ENCODE measurements around the gene NAT16. TPM values are rescaled to one million over a fixed set of nuclear protein-coding genes. Genes with fewer than 3 reads are reported as not detected.

NAT16 gene
- total RNA-seq, 6 experiments from 2014 or later: not detected

DNA sequence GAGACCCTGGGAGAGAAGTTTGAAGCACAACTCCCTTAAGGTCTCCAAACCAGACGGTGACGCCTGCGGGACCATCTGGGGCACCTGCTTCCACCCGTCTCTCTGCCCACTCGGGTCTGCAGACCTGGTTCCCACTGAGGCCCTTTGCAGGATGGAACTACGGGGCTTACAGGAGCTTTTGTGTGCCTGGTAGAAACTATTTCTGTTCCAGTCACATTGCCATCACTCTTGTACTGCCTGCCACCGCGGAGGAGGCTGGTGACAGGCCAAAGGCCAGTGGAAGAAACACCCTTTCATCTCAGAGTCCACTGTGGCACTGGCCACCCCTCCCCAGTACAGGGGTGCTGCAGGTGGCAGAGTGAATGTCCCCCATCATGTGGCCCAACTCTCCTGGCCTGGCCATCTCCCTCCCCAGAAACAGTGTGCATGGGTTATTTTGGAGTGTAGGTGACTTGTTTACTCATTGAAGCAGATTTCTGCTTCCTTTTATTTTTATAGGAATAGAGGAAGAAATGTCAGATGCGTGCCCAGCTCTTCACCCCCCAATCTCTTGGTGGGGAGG, 42.4 kb downstream of the NAT16 start:
- H3K4me3 Mint-ChIP-seq: peak overlapping the region; percentile 98
- H3K27ac Mint-ChIP-seq: peak overlapping the region; percentile 98
- peaks cover 48% of the 10 kb centered on the region for H3K36me3 Mint-ChIP-seq (ENCODE audit: low read depth)
- DNase-seq: no peak
- H3K4me1 Mint-ChIP-seq (ENCODE audit: low read depth): peaks cover 87% of the 10 kb centered on the region
- H3K9me3 Mint-ChIP-seq: peaks cover 87% of the 10 kb centered on the region
- TF ChIP-seq, protein P1, sequence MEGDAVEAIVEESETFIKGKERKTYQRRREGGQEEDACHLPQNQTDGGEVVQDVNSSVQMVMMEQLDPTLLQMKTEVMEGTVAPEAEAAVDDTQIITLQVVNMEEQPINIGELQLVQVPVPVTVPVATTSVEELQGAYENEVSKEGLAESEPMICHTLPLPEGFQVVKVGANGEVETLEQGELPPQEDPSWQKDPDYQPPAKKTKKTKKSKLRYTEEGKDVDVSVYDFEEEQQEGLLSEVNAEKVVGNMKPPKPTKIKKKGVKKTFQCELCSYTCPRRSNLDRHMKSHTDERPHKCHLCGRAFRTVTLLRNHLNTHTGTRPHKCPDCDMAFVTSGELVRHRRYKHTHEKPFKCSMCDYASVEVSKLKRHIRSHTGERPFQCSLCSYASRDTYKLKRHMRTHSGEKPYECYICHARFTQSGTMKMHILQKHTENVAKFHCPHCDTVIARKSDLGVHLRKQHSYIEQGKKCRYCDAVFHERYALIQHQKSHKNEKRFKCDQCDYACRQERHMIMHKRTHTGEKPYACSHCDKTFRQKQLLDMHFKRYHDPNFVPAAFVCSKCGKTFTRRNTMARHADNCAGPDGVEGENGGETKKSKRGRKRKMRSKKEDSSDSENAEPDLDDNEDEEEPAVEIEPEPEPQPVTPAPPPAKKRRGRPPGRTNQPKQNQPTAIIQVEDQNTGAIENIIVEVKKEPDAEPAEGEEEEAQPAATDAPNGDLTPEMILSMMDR (IDR thresholded peaks at IDR 0.05): no peak
- H3K27me3 Mint-ChIP-seq (ENCODE audit: insufficient read depth): peaks cover 89% of the 10 kb centered on the region

DNA sequence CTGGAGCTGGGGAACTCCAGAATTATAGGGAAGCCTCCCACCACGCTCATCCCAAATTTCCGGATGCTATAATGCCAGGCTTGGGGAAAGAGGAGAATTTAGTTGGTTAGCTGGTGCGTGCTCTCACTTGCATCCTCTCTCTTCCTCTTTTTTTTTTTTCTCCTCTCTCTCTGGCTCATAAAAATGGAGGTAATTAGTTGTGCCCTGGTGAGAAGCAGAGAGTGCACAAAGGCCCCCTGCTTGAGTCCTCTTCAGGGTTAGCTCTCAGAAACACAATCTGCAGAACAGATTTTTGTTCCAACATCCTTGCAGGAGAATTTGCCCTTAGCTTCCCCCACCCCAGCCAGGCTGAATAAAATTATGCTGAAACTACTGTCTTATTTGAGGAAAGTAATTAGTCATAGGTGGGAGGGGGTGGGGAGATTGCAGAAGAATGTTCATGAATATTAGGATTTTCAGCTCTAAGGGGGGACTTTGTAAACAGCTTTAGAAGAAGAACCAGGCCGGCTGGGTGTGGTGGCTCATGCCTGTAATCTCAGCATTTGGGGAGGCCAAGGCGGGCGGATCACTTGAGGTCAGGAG, 45.6 kb downstream of the NAT16 start:
- H3K27me3 Mint-ChIP-seq (ENCODE audit: insufficient read depth): peaks cover 99% of the 10 kb centered on the region
- peaks cover 97% of the 10 kb centered on the region for H3K9me3 Mint-ChIP-seq
- peak overlapping the region; percentile 98 for H3K4me3 Mint-ChIP-seq
- peak overlapping the region; percentile 98 for H3K27ac Mint-ChIP-seq
- peak; percentile 29 for DNase-seq
- TF ChIP-seq, protein P1 (IDR thresholded peaks at IDR 0.05): no peak
- peaks cover 97% of the 10 kb centered on the region for H3K4me1 Mint-ChIP-seq (ENCODE audit: low read depth)
- H3K36me3 Mint-ChIP-seq (ENCODE audit: low read depth): peaks cover 81% of the 10 kb centered on the region

DNA sequence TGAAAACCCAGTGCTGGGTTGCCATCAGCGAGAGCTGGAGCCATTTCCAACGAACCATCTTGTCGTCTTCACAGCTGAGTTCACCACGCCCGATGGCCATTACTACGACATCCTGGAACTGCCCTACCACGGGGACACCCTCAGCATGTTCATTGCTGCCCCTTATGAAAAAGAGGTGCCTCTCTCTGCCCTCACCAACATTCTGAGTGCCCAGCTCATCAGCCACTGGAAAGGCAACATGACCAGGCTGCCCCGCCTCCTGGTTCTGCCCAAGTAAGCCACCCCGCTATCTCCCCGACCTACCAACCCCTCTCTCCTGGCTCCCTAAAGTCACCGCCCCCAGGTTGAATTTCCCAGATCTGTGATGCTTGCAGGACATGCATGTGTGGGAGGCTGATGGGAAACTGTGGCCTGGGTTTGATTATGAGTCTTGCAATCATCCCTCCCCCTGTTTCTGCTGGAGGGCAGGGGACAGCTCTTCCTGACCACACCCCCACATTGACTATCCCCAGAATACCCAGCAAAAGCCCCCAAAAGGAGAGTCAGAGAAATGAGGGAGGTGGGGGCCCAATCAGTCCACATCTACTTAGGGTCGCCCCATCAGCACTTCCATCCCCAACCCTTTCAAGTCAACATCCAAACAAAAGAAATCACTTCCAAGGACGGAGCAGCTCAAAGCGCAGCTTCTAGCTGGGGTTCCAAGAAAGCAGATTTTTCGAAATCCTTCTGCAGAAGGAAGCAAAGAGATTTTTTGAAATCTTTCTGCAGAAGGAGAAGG, 46.3 kb downstream of the NAT16 start:
- H3K4me1 Mint-ChIP-seq (ENCODE audit: low read depth): peaks cover 95% of the 10 kb centered on the region
- H3K27me3 Mint-ChIP-seq (ENCODE audit: insufficient read depth): peaks cover 97% of the 10 kb centered on the region
- H3K9me3 Mint-ChIP-seq: peaks cover 94% of the 10 kb centered on the region
- TF ChIP-seq, protein P1 (IDR thresholded peaks at IDR 0.05): no peak
- peak overlapping the region; percentile 98 for H3K27ac Mint-ChIP-seq
- DNase-seq: peak; percentile 48
- peaks cover 85% of the 10 kb centered on the region for H3K36me3 Mint-ChIP-seq (ENCODE audit: low read depth)
- H3K4me3 Mint-ChIP-seq: peak overlapping the region; percentile 98

DNA sequence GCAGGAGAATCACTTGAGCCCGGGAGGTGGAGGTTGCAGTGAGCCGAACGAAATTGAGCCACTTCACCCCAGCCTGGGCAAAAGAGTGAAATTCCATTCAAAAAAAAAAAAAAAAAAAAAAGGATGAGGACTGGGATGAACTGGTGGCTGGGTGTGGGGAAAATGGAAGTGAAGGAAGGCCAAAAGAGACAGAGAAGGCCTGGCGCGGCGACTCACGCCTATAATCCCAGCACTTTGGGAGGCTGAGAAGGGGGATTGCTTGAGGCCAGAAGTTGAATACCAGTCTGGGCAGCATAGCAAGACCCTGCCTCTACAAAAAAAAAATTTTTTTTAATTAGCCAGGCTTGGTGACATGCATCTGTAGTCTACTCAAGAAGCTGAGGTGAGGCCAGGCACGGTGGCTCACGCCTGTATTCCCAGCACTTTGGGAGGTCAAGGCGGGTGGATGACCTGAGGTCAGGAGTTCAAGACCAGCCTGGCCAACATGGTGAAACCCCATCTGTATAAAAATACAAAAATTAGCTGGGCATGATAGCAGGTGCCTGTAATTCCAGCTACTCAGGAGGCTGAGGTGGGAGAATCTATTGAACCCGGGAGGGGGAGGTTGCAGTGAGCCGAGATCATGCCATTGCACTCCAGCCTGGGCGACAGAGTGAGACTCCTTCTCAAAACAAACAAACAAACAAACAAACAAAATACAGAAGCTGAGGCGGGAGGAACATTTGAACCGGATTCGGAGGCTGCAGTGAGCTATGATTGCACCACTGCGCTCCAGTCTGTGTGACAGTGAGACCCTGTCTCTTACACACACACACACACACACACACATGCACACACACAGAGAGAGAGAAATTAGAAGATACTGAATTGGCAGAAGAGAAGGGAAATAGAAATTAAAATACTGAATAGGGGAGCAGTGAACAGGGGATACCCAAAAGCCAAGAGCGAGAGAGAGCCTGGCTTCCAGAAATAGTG, 47.2 kb downstream of the NAT16 start:
- H3K4me3 Mint-ChIP-seq: peak overlapping the region; percentile 98
- peaks cover 90% of the 10 kb centered on the region for H3K9me3 Mint-ChIP-seq
- DNase-seq: peak; percentile 40
- H3K36me3 Mint-ChIP-seq (ENCODE audit: low read depth): peaks cover 87% of the 10 kb centered on the region
- H3K27me3 Mint-ChIP-seq (ENCODE audit: insufficient read depth): peaks cover 98% of the 10 kb centered on the region
- peak overlapping the region; percentile 98 for H3K27ac Mint-ChIP-seq
- H3K4me1 Mint-ChIP-seq (ENCODE audit: low read depth): peaks cover 95% of the 10 kb centered on the region

DNA sequence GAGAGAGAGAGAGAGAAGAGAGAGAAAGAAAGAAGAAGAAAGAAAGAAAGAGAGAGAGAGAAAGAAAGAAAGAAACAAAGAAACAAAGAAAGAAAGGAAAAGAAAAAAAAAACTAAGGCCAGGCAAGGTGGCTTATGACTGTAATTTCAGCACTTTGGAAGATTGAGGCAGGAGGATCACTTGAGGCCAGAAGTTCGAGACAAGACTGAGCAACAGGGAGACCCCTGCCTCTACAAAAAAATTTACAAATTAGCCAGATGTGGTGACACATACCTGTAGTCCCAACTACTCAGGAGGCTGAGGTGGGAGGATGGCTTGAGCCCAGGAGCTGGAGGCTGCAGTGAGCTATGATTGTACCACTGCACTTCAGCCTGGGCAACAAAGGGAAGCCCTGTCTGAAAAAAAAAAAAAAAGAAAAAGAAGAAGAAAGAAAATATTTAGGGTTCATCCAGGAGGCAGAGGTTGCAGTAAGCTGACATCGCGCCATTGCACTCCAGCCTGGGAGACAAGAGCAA, 50.4 kb downstream of the NAT16 start:
- Mint-ChIP-seq H3K27ac (peak overlapping the region; percentile 98), H3K36me3 (ENCODE audit: low read depth) (peaks cover 74% of the 10 kb centered on the region), H3K27me3 (ENCODE audit: insufficient read depth) (peaks cover 81% of the 10 kb centered on the region), H3K4me1 (ENCODE audit: low read depth) (peaks cover 91% of the 10 kb centered on the region), H3K4me3 (peak overlapping the region; percentile 98), H3K9me3 (peaks cover 69% of the 10 kb centered on the region)
- TF ChIP-seq, protein P1 (IDR thresholded peaks at IDR 0.05): no peak
- peak; percentile 58 for DNase-seq

Data from HFFc6 (cell line).